ENCODE data around the gene NAALADL2. TPM values are rescaled to one million over a fixed set of nuclear protein-coding genes. Genes with fewer than 3 reads are reported as not detected.

The NAALADL2 gene
- total and polyA plus RNA-seq, 2 donors (not counting 1 experiment from before 2014, with no cell fraction given) = not detected

DNA sequence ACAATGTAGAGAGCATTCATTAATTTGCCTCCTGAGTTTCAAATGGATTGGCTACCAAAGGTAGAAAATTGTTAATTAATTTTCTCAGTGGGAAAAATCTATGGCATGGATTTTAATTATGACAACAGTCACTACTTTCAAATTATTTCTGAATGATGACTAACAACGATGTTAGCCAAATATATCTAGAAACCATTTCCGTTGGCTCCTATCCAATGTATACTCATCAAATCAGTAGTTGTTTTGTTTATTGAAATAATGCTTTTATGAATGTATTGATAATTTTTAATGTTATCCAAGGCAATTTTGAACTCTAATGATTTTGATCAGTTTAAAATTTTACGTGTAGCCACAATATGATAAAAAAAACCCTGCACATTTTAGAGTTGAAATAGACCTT is 333.4 kb downstream of the NAALADL2 start:
- no peaks in the 10 kb centered on the region for H3K4me1 Mint-ChIP-seq
- no peaks in the 10 kb centered on the region for H3K27me3 Mint-ChIP-seq
- H3K9me3 Mint-ChIP-seq (ENCODE audit: insufficient read depth) = peaks cover 5% of the 10 kb centered on the region
- Histone ChIP-seq H3K4me1 (ENCODE audit: control insufficient read depth in 2 of 2, insufficient read depth in 2 of 2, low read length in 2 of 2) (no peaks in the 10 kb centered on the region), H3K4me2 (replicated peaks; ENCODE audit: low read depth, low read length, poor library complexity, severe bottlenecking) (no peak overlapping the region), H3K36me3 (replicated peaks in 1 of 2; ENCODE audit: control extremely low read depth in 1 of 2, control insufficient read depth in 1 of 2, extremely low read depth in 1 of 2, insufficient read depth in 2 of 2, low read length in 1 of 2) (no peaks in the 10 kb centered on the region), H3K79me2 (ENCODE audit: control insufficient read depth, insufficient read depth, low read length) (no peaks in the 10 kb centered on the region), H3K9me3 (ENCODE audit: control extremely low read depth in 1 of 3, control insufficient read depth in 2 of 3, insufficient read depth in 1 of 3, low read length in 2 of 3) (peaks cover 0 to 7% (median 0%) of the 10 kb centered on the region in 3 donors), H3K9ac (ENCODE audit: low read length) (no peak overlapping the region), H3K27me3 (replicated peaks in 1 of 4; ENCODE audit: control extremely low read depth in 1 of 4, control insufficient read depth in 3 of 4, insufficient read depth in 4 of 4, low read length in 3 of 4) (no peaks in the 10 kb centered on the region), H2AFZ (ENCODE audit: insufficient read depth, low read depth, low read length, poor library complexity, severe bottlenecking) (no peak overlapping the region), H3K27ac (ENCODE audit: low read length in 2 of 2) (no peak overlapping the region), H3K4me3 (ENCODE audit: control extremely low read depth in 1 of 5, extremely low read depth in 1 of 5, insufficient read depth in 1 of 5, low read depth in 2 of 5, low read length in 4 of 5) (no peak overlapping the region), H4K20me1 (ENCODE audit: control insufficient read depth, insufficient read depth, low read length, poor library complexity, severe bottlenecking) (no peaks in the 10 kb centered on the region)
- H3K27ac Mint-ChIP-seq = no peak overlapping the region
- no CpG with 5 or more reads among the region's 3 CpGs for WGBS (ENCODE audit: insufficient coverage)
- ATAC-seq (ENCODE audit: low read depth) (no peak), DNase-seq (no peak)
- no peak overlapping the region for H3K4me3 Mint-ChIP-seq
- ChIA-PET CTCF (no interaction called here), POLR2A (no interaction called here)
- intact Hi-C loops (cut with micrococcal nuclease) = no loop called here
- TF ChIP-seq CTCF (IDR thresholded peaks at IDR 0.05) (no peak), EZH2 (IDR thresholded peaks at IDR 0.05; ENCODE audit: borderline replicate concordance, insufficient read depth, low read depth, low read length, poor library complexity, severe bottlenecking) (no peak)

DNA sequence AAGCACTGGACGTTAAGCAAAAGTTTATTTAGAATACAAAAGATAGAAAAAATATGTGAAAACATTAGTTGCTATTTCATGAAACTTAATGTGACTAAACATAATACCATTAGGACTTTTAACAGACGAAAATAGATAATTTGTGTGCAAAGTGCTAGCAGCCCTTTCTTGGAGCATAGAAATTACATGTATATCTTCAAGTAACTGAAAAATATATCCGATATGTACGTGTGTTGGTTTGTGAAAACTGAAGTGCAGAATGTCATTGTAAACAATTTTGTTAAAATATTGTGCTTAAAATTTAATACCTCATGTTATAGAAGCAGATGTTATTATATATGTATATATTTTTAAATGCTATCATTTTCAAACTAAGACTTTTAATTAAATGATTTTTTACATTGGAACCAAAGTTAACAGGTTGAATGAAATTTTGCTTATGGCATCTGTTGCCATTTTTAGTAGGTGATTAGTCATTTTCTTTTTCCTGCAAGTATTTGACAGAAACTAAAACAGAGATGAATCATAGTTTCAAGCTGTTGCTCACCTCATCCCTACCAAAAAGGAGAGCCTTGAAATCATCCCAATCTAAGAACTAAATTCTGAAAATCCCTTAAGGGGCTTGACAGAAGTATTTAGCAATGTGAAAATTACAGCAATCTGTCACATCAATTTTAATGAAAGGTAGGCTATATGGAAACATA is 334.8 kb downstream of the NAALADL2 start:
- ATAC-seq (ENCODE audit: low read depth) = no peak
- Mint-ChIP-seq H3K4me3 (no peak overlapping the region), H3K27ac (no peak overlapping the region), H3K27me3 (no peaks in the 10 kb centered on the region), H3K9me3 (ENCODE audit: insufficient read depth) (peaks cover under 1% of the 10 kb centered on the region), H3K4me1 (no peaks in the 10 kb centered on the region)
- H3K4me1 ChIP-seq (ENCODE audit: control insufficient read depth in 2 of 2, insufficient read depth in 2 of 2, low read length in 2 of 2) = no peaks in the 10 kb centered on the region
- TF ChIP-seq CTCF (IDR thresholded peaks at IDR 0.05) = no peak
- no peak for TF ChIP-seq EZH2 (IDR thresholded peaks at IDR 0.05; ENCODE audit: borderline replicate concordance, insufficient read depth, low read depth, low read length, poor library complexity, severe bottlenecking)
- POLR2A ChIA-PET = no interaction called here
- DNase-seq = no peak
- no peak overlapping the region for H2AFZ ChIP-seq (ENCODE audit: insufficient read depth, low read depth, low read length, poor library complexity, severe bottlenecking)
- no peak overlapping the region for H3K4me2 ChIP-seq (replicated peaks; ENCODE audit: low read depth, low read length, poor library complexity, severe bottlenecking)
- no peak overlapping the region for H3K27ac ChIP-seq (ENCODE audit: low read length in 2 of 2)
- H3K4me3 ChIP-seq (ENCODE audit: control extremely low read depth in 1 of 5, extremely low read depth in 1 of 5, insufficient read depth in 1 of 5, low read depth in 2 of 5, low read length in 4 of 5) = no peak overlapping the region
- WGBS (ENCODE audit: insufficient coverage) = no CpG with 5 or more reads among the region's 4 CpGs
- no peaks in the 10 kb centered on the region for H3K36me3 ChIP-seq (replicated peaks in 1 of 2; ENCODE audit: control extremely low read depth in 1 of 2, control insufficient read depth in 1 of 2, extremely low read depth in 1 of 2, insufficient read depth in 2 of 2, low read length in 1 of 2)
- H3K9me3 ChIP-seq (ENCODE audit: control extremely low read depth in 1 of 3, control insufficient read depth in 2 of 3, insufficient read depth in 1 of 3, low read length in 2 of 3) = no peaks in the 10 kb centered on the region
- H3K9ac ChIP-seq (ENCODE audit: low read length) = no peak overlapping the region
- H4K20me1 ChIP-seq (ENCODE audit: control insufficient read depth, insufficient read depth, low read length, poor library complexity, severe bottlenecking) = no peaks in the 10 kb centered on the region
- H3K27me3 ChIP-seq (replicated peaks in 1 of 4; ENCODE audit: control extremely low read depth in 1 of 4, control insufficient read depth in 3 of 4, insufficient read depth in 4 of 4, low read length in 3 of 4) = no peaks in the 10 kb centered on the region
- intact Hi-C loops (cut with micrococcal nuclease) = no loop called here
- CTCF ChIA-PET = no interaction called here
- no peaks in the 10 kb centered on the region for H3K79me2 ChIP-seq (ENCODE audit: control insufficient read depth, insufficient read depth, low read length)

All from B cell (primary cell).